ENCODE measurements around the gene HPSE. TPM values are rescaled to one million over a fixed set of nuclear protein-coding genes. Genes with fewer than 3 reads are reported as not detected.

Gene HPSE
- total and polyA plus RNA-seq, 8 donors: 1.3 to 19.2 (median 1.8) TPM

DNA sequence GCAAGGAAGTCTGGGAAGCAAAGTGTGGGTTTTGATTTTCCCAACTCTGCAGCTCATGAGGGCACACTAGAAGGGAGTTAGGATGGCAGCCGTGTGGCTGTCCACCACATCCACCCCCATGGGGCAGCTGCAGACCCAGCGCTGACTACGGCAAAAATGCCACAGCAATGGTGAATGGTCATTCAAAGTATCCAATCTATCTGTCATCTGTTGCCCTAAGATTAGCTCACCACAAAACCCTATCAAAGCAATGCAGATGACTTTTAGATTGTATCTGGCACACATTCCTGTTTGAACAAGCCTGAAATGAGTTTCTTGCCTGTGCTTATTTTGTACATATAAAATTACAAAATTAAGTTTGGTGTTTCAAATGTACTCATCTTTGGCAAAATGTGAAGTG is 29.7 kb upstream of the HPSE start:
- no peaks in the 10 kb centered on the region for H3K27me3 ChIP-seq
- no peak for DNase-seq
- peaks cover 0 to 3% of the 10 kb centered on the region in 2 donors for H3K4me1 ChIP-seq
- ATAC-seq: no peak
- TF ChIP-seq, protein P1, sequence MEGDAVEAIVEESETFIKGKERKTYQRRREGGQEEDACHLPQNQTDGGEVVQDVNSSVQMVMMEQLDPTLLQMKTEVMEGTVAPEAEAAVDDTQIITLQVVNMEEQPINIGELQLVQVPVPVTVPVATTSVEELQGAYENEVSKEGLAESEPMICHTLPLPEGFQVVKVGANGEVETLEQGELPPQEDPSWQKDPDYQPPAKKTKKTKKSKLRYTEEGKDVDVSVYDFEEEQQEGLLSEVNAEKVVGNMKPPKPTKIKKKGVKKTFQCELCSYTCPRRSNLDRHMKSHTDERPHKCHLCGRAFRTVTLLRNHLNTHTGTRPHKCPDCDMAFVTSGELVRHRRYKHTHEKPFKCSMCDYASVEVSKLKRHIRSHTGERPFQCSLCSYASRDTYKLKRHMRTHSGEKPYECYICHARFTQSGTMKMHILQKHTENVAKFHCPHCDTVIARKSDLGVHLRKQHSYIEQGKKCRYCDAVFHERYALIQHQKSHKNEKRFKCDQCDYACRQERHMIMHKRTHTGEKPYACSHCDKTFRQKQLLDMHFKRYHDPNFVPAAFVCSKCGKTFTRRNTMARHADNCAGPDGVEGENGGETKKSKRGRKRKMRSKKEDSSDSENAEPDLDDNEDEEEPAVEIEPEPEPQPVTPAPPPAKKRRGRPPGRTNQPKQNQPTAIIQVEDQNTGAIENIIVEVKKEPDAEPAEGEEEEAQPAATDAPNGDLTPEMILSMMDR (IDR thresholded peaks at IDR 0.05): no peak
- no peak overlapping the region for H3K27ac ChIP-seq
- H3K4me3 ChIP-seq: no peak overlapping the region
- no peaks in the 10 kb centered on the region for H3K36me3 ChIP-seq
- intact Hi-C loops (cut with DNase I): no loop called here
- no peaks in the 10 kb centered on the region for H3K9me3 ChIP-seq

DNA sequence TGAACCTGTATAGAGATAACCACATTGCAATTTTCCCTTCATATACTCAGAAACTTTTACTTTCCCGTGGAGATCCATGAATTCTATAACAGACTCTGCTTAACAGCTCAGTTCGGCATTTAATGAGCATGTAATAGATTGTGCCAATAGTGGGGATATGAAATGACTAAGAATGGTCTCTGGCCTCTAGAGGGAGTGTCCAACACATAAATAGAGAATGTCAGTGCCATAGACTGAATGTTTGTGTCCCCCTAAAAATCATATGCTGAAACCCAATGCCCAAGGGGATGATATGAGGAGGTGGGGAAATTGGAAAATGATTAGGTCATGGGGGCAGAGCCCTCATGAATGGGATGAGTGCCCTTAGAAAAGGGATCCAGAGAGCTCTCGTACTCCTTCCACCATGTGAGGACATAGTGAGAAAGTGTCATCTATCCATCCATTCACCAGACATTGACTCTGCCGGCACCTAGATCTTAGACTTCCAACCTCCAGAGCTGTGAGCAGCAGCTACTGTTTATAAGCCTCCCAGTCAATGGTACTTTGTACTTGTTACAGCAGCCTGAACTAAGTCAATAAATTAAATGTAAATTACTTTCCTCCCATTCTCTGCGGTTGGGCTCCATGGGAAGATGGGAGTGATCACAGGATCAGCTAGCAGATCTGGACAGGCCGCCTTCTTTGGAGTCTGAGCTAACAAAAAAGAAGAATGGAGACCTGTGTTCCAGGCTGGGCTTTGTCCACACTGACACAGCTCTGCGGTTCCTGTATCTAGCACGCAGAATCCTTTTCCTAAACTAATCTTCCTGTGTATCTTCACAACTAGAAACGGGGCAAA is 28.1 kb upstream of the HPSE start:
- no peak for DNase-seq
- intact Hi-C loops (cut with DNase I): no loop called here

DNA sequence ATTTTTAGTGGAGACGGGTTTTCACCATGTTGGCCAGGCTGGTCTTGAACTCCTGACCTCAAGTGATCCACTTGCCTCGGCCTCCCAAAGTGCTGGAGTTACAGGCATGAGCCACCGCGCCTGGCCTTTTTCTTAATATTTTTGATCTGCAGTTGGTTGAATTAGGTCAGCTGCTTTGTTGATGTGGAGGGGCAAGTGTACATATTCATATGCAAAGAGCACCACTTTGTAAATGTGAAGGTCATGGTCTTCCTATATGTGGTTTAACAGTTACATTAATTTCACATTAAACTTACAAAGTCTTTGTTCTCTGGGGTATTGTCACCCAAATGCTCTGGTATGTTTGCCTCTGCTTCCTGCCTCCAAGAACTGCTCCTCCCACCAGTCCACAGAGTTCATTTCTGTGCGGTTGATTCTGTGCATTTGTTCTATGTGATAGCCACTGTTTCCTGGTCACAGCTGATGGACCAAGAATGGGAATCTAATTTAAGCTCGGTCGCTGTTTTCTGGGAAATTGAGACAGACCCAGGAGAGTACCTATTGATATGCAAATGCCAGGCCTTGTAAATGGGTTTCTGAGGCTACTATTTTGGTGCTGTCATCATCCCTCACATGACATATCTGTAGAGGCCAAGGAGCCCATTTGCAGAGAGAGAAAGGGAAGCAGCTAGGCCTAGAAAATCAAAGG is 26.9 kb upstream of the HPSE start:
- H3K27ac ChIP-seq: no peak overlapping the region
- TF ChIP-seq, protein P1 (IDR thresholded peaks at IDR 0.05): no peak
- ATAC-seq (no peak), DNase-seq (no peak)
- no peak overlapping the region for H3K4me3 ChIP-seq
- H3K9me3 ChIP-seq: no peaks in the 10 kb centered on the region
- no peaks in the 10 kb centered on the region for H3K27me3 ChIP-seq
- H3K36me3 ChIP-seq: no peaks in the 10 kb centered on the region
- intact Hi-C loops (cut with DNase I): no loop called here
- H3K4me1 ChIP-seq: peaks cover 0 to 5% of the 10 kb centered on the region in 2 donors

More for the DNA sequence above, 28.1 kb upstream of the HPSE start:
- no peaks in the 10 kb centered on the region for H3K9me3 ChIP-seq
- no peaks in the 10 kb centered on the region for H3K36me3 ChIP-seq
- TF ChIP-seq, protein P1 (IDR thresholded peaks at IDR 0.05): no peak
- no peak overlapping the region for H3K27ac ChIP-seq
- H3K4me1 ChIP-seq: no peaks in the 10 kb centered on the region
- ATAC-seq: peak; percentile 60
- no peaks in the 10 kb centered on the region for H3K27me3 ChIP-seq
- H3K4me3 ChIP-seq: no peak overlapping the region

DNA sequence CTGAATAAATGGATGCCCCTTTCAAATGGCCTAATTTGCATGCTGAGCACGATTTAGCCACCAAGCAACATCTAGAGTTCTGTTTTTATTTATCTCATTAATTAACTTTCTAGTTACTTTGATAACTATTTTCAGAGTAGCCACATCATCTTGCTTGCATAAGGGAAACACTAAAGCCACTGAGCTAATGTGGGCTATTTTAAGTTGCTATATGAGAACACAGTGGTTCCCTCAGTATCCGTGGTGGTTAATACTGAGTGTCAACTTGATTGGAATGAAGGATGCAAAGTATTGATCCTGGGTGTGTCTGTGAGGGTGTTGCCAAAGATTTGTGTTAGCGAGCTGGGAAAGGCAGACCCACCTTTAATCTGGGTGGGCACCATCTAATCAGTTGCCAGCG is 25.4 kb upstream of the HPSE start:
- intact Hi-C loops (cut with DNase I): no loop called here

More for the DNA sequence above, 25.4 kb upstream of the HPSE start:
- DNase-seq: no peak
- Histone ChIP-seq H3K4me1 (peaks cover 0 to 7% of the 10 kb centered on the region in 2 donors), H3K27me3 (no peaks in the 10 kb centered on the region), H3K4me3 (no peak overlapping the region), H3K9me3 (no peaks in the 10 kb centered on the region), H3K36me3 (no peaks in the 10 kb centered on the region), H3K27ac (no peak overlapping the region)
- no peak for ATAC-seq
- TF ChIP-seq, protein P1 (IDR thresholded peaks at IDR 0.05): no peak
